ENCODE results near the gene C17orf113. TPM values are rescaled to one million over a fixed set of nuclear protein-coding genes. Genes with fewer than 3 reads are reported as not detected.
"Not testable (repeated sequence)": the region's sequence is repeated elsewhere in the genome, so short reads cannot be mapped to it uniquely, and the experiment has no call there.

Gene C17orf113
- total RNA-seq, 1 experiment from 2014 or later: 2.3 TPM

GRCh38 chr17:42016941-42017865 is 33.2 kb downstream of the C17orf113 start, which contains the start of gene DNAJC7 (continued):
- TF ChIP-seq TCF7L2 (IDR thresholded peaks at IDR 0.05; ENCODE audit: borderline replicate concordance, extremely low read depth, insufficient read depth, insufficient read length) (no peak), ELF1 (IDR thresholded peaks at IDR 0.05; ENCODE audit: borderline replicate concordance, low read depth) (peak; percentile 73; the same call in 1 of the 2 replicates), YY1 (IDR thresholded peaks at IDR 0.05; ENCODE audit: extremely low read depth, insufficient replicate concordance, low read depth, low read length) (peak; percentile 99)

- TF ChIP-seq, protein P1, sequence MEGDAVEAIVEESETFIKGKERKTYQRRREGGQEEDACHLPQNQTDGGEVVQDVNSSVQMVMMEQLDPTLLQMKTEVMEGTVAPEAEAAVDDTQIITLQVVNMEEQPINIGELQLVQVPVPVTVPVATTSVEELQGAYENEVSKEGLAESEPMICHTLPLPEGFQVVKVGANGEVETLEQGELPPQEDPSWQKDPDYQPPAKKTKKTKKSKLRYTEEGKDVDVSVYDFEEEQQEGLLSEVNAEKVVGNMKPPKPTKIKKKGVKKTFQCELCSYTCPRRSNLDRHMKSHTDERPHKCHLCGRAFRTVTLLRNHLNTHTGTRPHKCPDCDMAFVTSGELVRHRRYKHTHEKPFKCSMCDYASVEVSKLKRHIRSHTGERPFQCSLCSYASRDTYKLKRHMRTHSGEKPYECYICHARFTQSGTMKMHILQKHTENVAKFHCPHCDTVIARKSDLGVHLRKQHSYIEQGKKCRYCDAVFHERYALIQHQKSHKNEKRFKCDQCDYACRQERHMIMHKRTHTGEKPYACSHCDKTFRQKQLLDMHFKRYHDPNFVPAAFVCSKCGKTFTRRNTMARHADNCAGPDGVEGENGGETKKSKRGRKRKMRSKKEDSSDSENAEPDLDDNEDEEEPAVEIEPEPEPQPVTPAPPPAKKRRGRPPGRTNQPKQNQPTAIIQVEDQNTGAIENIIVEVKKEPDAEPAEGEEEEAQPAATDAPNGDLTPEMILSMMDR (IDR thresholded peaks at IDR 0.05 in 2 of 3, conservative IDR thresholded peaks at IDR 0.05 in 1 of 3; ENCODE audit: borderline replicate concordance in 1 of 3, insufficient read depth in 1 of 3, low read depth in 2 of 3, low read length in 2 of 3): no peak
- no peak for TF ChIP-seq ZBTB33 (IDR thresholded peaks at IDR 0.05; ENCODE audit: extremely low read depth, insufficient replicate concordance, low read length)
- ATAC-seq (no peak), DNase-seq (ENCODE audit: low read depth, low spot score) (no peak)
- H3K4me3 ChIP-seq (replicated peaks in 1 of 2; ENCODE audit: low read depth in 1 of 2, low read length in 2 of 2): peak overlapping the region; percentile 93 to 99
- H3K27ac ChIP-seq (ENCODE audit: low read depth, low read length): peak overlapping the region; percentile 71
- peak overlapping the region; percentile 96 for H3K4me2 ChIP-seq (ENCODE audit: low read length)
- no peaks in the 10 kb centered on the region for H3K9me3 ChIP-seq (ENCODE audit: control insufficient read depth in 1 of 2, insufficient read depth in 1 of 2, low read depth in 1 of 2, low read length in 2 of 2)
- H4K20me1 ChIP-seq (ENCODE audit: insufficient read depth): peaks cover 3% of the 10 kb centered on the region; the same call in 1 of the 2 replicates
- H3K79me2 ChIP-seq (ENCODE audit: insufficient read depth, low read length): peaks cover 73% of the 10 kb centered on the region
- no peaks in the 10 kb centered on the region for H3K36me3 ChIP-seq (ENCODE audit: control insufficient read depth in 1 of 2, insufficient read depth in 2 of 2, low read length in 2 of 2)
- intact Hi-C loops (cut with micrococcal nuclease): loop anchor here (5.0 kb wide), 1 partner anchor 49 kb away; the partner anchor contains the start of gene CNP
- no peaks in the 10 kb centered on the region for H3K27me3 ChIP-seq (ENCODE audit: insufficient read depth, low read length)
- peaks cover 14 to 35% of the 10 kb centered on the region in 2 experiments; a peak in 3 of 4 replicates for H3K4me1 ChIP-seq (ENCODE audit: control insufficient read depth in 1 of 2, insufficient read depth in 2 of 2, low read length in 2 of 2)
- CTCF ChIA-PET: no interaction called here
- RAD21 ChIA-PET (ENCODE audit: low non-redundant PET in 1 of 2, low total read pairs in 2 of 2, uncharacterized antibody in 2 of 2, unreplicated experiment in 2 of 2): no interaction called here
- peak overlapping the region; percentile 100 for H3K9ac ChIP-seq (ENCODE audit: low read length)
- POLR2A ChIA-PET: interaction anchor here (0.9 to 1.6 kb wide), 3 partner anchors 12 to 86 kb away, joined by 3 to 5 read pairs (median 3); partner anchors contain the start of gene ODAD4
- no TSS peak for BruUV-seq (replicated peaks)
- no peaks in the 10 kb centered on the region for H3K9me2 ChIP-seq (ENCODE audit: insufficient read depth)
- no peak overlapping the region for H2AFZ ChIP-seq (ENCODE audit: low read depth, low read length, poor library complexity, severe bottlenecking)
These were observed 34.0 kb downstream of the C17orf113 start for GRCh38 chr17:42016411-42016831.

GRCh38 chr17:42013740-42014139 is 36.7 kb downstream of the C17orf113 start:
- H3K9ac ChIP-seq (ENCODE audit: low read length); intact Hi-C loops (cut with micrococcal nuclease); CTCF ChIA-PET; H3K27ac ChIP-seq (ENCODE audit: low read depth, low read length); H3K9me3 ChIP-seq (ENCODE audit: control insufficient read depth in 1 of 2, insufficient read depth in 1 of 2, low read depth in 1 of 2, low read length in 2 of 2); H3K36me3 ChIP-seq (ENCODE audit: control insufficient read depth in 1 of 2, insufficient read depth in 2 of 2, low read length in 2 of 2); H3K4me2 ChIP-seq (ENCODE audit: low read length); H3K4me3 ChIP-seq (replicated peaks in 1 of 2; ENCODE audit: low read depth in 1 of 2, low read length in 2 of 2); POLR2A ChIA-PET; RAD21 ChIA-PET (ENCODE audit: low non-redundant PET in 1 of 2, low total read pairs in 2 of 2, uncharacterized antibody in 2 of 2, unreplicated experiment in 2 of 2); H2AFZ ChIP-seq (ENCODE audit: low read depth, low read length, poor library complexity, severe bottlenecking); ATAC-seq; BruUV-seq (replicated peaks); H3K9me2 ChIP-seq (ENCODE audit: insufficient read depth); H3K27me3 ChIP-seq (ENCODE audit: insufficient read depth, low read length); DNase-seq (ENCODE audit: low read depth, low spot score): not testable (repeated sequence)
- Histone ChIP-seq H3K79me2 (ENCODE audit: insufficient read depth, low read length) (peaks cover 85% of the 10 kb centered on the region), H3K4me1 (ENCODE audit: control insufficient read depth in 1 of 2, insufficient read depth in 2 of 2, low read length in 2 of 2) (peaks cover 10 to 36% of the 10 kb centered on the region in 2 experiments; a peak in 3 of 4 replicates), H4K20me1 (ENCODE audit: insufficient read depth) (peaks cover 12% of the 10 kb centered on the region; the same call in 1 of the 2 replicates)

Data from HCT116 (cell line).